GM21737 (cell line): ENCODE data around the gene AP1S2.
"Not testable (repeated sequence)": the region's sequence is repeated elsewhere in the genome, so short reads cannot be mapped to it uniquely, and the experiment has no call there.

ENCODE experiments used
- ATAC-seq: cut with Tn5 transposase; IDR thresholded peaks from one replicate; pipeline ENCODE4 v1.9.1; 2021; ENCODE audit warnings: mild to moderate bottlenecking, moderate library complexity; ENCODE audit not compliant: unreplicated experiment

The AP1S2 gene

DNA sequence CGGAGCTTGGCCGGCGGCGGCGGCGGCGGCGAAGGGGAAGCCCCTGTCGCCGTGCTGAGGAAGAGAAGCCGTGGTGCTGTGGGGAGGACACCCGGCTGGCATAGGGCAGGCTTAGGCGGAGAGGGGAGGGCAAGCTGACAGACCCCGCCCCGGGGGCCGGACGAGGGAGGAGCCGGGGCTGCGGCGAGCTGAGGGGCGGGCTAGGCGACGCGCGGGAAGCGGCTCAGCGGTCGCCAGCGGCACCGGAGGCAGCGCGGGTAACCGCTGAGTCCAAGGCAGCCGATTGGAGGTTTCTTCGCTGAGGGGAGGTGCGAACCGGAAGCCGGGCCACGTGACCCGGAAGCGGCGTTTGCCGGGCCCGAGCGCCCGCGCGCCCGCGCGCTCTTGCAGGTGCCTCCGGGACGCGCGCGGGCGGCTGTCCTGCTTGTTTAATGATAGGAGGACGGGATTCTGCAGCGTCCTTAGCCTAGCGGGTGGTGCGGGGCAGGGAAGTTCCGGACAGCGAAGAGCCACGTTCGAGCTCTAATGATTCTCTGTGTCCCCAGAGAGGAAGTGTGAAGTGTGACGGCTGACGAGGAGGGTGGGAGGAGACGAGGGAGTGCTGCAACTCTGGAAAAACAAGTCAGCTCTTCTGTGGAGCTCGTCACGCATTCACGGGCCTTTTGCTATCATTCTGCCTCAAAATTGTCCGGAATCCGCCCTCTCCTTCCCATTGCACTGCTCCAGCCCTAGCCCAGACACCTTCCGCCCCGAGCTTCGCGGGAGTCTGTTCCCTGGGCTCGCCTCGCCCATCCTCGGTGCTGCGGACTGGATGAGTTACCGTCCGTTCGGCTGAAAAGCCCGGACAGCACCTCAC, at the start of gene AP1S2:
Gene AP1S2 (minus strand): TSS at position 102 of the 856 bp plus-strand sequence. CDS start 2,289 bp downstream, outside the sequence.
- ATAC-seq: peak; percentile 89

DNA sequence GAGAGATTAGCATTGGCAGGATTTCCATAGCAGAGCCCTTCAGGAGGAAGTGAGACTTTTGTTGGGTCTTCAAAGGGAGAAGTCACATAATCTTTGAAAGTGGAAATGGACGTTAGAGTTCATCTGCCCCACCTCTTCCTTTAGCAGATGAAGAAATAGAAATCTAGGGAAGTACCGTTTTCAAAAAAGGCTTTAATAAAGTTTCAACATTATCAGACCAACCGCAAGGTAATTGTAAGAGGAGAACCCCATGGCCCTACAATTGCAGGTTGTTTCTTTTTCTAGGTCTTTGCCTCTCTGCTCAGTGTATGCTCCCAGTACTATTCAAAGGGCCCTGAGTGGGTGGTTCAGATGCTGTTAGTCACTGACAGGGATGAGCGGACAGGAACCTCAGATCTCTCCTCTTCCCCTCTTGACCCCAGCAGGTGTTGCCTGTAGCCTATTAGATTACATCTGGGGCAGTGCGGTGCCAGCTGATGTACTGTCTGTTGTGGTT, 48.6 kb upstream of the AP1S2 start:
- peak; percentile 82 for ATAC-seq

DNA sequence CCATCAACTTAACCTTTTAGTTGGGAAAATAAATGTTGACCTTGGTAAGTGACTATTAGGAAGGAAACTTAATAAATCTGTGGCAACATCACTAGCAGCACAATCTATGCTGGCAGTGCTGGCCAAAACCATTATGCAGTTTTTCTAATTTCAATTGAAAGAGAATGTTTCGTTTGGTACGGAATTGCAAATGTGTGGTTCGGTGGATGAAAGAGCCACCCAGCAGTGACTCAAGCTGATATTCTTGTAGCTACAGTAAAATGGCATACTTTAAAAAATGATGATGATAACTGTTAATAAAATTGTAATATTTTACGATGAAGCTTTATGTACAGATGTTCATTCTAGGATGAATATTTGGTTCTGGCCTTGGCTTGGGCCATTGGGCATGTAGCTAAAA, 40.7 kb upstream of the AP1S2 start:
- ATAC-seq: no peak

DNA sequence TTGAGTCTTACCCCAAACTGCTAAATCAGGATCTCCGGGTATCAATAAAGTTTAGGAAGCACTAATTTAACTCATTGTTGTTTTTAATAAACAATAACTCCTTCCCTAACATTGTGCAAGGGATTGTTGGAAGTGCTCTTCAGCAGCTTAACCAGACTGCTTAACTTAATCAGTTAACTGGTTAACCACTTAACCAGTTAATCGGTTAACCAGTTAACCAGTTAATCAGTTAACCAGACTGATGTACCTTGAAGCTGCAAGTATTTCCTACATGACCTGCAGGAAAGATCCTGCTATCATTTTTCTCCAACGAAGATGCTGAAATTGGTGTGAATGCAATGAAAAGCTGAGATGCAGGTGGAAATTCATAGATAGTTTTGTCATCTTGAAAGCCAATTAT, 40.1 kb upstream of the AP1S2 start:
- no peak for ATAC-seq

DNA sequence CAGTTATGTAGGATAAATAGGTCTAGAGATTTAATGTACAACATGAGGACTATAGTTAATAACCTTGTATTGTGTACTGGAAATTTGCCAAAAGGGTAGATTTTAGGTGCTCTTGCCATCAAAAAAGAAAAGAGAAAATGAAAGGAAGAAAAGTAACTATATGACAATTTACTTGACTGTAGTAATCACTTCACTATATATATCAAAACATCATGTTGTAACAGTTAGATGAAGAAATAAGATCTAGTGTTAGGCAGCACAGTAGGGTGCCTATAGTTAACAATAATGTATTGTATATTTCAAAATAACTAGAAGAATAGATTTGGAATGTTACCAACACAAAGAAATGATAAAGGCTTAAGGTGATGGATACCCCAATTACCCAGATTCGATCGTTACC, 35.9 kb upstream of the AP1S2 start:
- ATAC-seq: no peak

DNA sequence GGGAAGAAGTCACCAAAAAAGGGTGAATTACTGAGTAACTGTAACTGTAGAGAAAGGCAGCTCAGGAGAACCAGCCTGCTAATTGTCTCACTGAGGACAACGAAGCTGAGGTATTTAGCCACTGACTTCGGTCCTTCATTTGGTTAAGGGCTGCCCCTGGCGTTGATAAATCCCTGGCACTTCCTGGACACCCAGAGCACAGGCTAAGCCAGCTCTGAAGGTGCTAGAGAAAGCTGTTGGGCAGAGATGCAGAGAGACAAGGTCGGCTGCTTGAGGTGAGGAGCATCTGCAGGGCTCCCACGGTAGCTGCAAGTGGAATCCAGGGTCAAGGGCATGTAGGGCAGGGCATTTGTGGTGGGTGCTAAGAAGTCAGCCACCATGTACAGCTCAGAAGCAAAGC, 33.4 kb upstream of the AP1S2 start:
- ATAC-seq: no peak

DNA sequence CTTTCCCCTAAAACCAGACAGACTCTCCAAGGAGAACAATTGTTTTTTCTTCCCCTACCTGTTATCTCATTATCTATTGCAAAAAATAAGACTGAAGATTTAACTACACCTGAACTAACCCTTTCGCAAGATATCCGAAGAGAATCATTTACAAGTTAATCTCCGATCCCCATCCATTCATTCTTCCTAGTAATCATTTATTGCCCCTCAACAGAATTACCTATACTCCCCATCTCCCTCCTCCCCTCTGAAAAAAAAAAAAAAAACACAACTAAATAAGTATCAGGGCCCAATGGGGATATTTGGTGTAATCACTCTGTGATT, 28.9 kb upstream of the AP1S2 start:
- no peak for ATAC-seq

DNA sequence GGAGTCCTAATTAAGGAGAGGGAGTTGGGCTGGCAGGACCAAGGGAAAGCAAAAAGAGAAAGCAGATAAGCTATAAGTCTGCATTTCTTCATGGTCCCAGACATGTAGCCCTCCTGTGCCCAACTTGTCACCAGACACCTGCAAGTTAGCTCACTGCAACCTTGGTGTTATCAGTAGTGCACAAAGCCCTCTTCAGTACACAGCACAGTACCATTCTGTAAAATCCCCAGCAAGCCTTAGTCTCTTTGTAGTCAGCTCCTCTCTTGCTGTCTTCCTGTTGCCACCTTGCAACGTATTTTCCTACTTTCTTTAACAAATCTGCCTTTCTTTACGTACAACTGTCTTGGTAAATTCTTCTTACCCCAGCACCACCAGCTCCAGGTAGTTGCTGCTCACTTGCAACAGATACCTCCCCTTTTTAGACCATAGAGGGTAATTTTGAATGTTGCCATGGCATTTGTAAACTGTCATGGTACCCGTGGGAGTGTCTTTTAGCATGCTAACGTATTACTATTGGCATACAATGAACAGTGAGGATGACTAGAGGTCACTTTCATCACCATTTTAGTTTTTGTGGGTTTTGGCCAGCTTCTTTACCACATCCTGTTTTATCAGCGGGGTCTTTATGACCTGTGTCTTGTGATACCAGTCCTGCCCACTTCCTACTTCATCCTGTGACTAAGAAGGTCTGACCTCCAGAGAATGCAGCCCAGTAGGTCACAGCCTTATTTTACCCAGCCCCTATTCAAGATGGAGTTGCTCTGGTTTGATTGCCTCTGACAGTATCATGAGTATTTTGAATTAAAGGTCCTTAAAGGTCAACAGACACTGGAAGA, 28.3 kb upstream of the AP1S2 start:
- peak; percentile 78 for ATAC-seq

DNA sequence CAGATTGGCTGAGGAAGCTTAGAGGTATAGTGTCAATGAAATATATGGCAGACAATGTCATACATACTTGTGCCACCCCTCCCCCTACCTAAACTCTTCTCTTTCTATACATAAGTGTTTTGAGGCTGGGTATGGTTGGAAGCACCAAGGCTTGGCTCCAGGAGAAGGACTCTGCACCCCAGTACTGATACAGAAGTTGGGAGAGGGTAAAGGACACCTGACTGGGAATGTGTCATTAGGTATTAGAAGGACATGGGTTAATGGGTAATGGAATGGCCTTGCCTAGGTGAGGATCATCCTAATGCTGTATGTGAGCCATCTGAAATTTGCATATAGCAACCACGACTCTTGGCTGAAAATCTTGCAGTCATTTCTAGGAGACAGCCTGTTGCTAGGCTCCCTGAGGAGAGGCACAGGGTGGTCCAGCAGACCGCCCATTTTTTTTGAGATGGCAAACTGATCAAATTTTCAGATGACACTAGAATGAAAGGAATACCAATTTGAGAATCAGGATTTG, 26.8 kb upstream of the AP1S2 start:
- no peak for ATAC-seq

DNA sequence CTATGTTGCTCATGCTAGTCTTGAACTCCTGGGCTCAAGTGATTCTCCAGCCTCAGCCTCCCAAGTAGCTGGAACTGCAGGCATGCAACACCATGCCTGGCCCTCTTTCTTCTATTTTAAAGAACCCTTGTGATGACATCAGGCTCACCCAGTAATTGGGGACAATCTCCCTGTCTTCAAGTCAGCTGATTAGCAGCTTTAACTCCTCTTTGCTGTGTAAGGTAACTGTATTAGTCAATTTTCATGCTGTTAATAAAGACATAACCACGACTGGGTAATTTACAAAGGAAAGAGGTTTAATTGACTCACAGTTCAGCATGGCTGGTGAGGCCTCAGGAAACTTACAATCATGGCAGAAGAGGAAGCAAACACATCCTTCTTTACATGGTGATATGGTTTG, 23.3 kb upstream of the AP1S2 start:
- ATAC-seq: not testable (repeated sequence)

DNA sequence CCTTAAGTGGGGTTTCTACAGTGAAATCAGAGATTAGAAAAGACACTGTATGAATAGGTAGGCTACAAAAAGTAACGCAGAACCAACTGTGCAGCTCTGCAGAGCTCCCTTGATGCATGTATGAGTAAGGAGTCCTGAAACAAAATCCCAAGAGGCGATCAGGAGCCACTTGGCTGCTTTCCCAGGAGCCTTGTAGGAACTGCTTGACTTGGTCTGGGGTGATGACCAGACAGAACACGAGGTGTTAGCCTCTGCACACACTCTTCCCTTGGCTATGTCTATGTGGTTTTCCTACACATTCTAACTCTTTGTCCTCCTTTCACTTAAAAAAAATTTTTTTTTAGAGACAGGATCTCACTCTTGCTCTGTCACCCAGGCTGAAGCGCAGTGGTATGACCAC, 22.8 kb upstream of the AP1S2 start:
- ATAC-seq: no peak

DNA sequence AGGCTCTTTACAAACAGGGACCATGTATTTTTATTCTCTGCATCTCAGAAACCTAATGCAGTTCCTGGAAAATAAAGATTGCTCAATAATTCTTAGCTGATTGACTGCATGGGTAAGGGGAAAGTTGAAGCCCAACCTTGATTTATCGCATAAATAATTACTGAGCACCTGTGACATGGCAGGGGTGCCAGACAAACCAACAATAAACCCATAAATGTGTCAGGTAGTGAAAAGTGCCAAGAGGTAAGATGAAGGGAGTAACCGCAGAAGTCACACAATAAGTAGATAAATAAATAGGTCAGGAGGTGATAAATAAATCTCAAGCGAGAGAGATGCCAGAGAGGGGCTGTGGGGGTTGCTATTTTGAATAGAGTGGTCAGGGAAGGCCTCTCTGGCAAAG, 20.1 kb upstream of the AP1S2 start:
- ATAC-seq: no peak

DNA sequence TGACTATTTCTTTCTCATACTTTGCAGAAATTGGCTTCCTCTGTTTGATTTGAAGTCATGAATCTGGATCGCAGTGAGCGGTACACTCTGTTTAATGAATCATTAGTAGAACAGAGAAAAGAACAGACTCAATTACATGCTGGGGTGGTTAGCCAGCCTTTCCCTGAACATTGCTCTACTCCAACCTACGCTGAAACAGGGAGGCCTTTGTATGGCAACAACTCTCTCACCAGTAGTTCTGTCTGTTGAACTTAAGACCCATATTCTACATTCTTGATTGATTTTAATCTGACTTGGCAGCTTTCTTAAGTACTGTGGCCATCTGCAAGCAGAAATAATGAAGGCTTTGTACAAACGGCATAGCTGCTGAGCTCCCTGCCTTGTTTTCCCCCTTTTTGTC, 19.0 kb upstream of the AP1S2 start:
- no peak for ATAC-seq

DNA sequence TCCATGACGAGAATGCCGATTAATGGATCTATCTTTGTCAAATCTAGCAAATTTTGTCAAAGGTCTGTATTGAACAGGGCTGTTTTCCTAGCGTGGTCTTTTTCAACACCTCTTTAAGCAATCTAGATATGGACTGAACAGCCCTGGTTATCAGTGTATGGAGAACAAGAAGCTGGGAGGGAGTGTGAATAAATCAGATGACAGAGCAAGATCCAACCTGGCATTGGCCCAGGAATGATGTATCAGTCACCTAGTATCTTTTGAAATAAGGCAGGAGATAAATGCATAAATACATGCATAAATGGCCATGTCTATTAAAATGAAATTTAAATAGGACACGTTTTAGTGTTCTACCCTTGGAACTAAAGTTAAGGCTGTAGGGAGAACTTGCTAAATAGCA, 15.7 kb upstream of the AP1S2 start:
- ATAC-seq: no peak

DNA sequence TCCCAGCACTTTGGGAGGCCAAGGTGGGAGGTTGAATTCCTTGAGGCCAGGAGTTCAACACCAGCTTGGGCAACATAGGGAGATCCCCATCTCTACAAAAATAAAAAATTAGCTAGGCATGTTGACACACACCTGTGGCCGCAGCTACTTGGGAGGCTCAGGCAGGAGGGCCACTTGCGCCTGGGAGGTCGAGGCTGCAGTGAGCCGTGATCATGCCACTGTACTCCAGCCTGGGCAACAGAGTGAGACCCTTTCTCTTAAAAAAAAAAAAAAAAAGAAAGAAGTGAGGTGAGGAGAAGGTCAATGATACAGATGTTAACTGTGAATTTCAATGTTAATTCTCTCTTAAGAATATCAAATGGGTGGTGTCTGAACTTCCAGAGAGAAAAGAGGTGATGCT, 15.1 kb upstream of the AP1S2 start:
- no peak for ATAC-seq

DNA sequence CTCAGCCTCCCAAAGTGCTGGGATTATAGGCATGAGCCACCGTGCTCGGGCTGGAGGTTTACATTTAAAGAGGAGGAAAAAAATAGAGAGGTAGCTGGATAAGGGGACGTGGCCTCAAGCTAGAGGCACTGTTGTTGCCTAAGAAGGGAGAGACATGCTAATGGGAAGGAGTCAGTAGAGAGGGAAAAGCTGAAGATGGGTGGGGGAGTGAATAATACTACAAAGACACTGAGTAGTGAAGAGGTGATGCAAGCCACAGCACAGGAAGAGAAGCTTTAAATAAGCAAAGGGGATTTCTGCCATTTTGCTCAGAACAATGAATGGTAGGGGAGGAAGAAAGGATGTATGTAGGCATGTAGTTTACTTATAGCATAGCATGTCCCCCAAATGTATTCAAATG, 11.5 kb upstream of the AP1S2 start:
- ATAC-seq: no peak

DNA sequence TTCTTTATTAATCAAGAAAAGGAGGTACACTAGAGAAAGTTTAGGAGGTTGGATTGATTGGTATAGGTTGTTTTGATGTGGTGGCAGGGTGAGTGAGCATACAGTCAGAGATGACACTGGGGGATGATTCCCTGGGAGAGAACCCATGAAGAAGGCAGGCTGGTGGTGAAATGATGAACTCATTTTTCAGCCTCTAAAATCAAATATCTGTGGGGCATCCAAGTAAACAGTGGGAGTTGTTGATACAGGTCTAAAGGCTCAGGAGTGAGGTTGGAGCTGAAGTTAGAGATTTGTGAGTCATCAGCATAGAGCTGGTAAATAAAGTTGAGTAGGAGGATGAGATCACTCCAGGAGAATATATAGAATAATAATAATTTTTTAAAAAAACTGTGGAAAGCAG, 10.0 kb upstream of the AP1S2 start:
- no peak for ATAC-seq

DNA sequence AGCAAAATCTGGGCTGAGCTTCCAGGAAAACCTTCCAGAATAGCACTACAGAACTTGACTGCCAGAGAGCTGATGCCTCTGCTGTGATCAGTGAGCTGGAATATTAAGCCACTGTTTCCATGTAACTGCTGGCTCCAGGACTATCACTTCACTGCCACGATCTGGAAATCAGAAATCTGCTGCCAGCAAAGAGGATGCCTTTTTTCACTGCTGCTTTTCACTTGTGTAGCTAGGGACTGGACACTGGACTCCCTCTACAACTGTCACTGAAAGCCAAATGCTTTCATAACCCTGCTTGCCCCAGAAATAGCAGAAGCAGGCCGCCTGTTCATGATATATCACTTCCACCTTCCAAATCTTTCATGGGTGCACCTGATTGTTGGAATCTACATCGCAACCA, 9.4 kb upstream of the AP1S2 start:
- ATAC-seq: no peak

DNA sequence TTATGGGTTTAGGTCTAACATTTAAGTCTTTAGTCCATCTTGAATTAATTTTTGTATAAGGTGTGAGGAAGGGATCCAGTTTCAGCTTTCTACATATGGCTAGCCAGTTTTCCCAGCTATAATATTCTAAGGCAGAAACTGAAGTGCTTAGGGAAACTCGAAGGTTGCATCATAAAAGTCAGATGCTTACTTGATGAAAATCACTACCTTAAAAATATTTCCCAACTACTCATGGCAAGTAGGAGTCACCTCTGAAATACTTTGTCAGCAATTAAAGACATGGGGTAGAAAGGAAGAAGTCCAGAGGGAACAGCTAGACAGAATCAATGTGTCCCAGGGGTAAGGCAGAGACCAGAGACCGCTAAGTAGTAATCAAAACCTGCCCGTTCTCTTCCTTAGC, 6.3 kb upstream of the AP1S2 start:
- ATAC-seq: no peak

DNA sequence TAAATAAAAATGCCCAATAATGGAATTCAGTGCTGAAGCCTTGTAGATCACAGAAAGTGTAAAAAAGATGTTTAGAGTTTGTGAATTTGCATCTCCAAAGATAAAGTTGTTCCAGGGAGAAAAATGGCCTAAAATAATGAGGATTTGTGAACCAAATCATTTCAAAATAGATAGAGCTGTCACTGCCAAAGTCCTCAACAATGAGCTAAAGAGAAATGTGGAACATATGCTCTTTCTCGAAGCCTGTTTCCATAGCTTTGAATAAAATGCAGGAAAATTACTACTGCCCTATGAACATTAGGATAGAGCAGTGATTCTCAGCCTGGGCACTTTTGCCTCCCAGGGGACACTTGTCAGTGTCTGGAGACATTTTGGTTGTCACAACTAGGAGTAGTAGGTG, 3.4 kb upstream of the AP1S2 start:
- ATAC-seq: no peak

DNA sequence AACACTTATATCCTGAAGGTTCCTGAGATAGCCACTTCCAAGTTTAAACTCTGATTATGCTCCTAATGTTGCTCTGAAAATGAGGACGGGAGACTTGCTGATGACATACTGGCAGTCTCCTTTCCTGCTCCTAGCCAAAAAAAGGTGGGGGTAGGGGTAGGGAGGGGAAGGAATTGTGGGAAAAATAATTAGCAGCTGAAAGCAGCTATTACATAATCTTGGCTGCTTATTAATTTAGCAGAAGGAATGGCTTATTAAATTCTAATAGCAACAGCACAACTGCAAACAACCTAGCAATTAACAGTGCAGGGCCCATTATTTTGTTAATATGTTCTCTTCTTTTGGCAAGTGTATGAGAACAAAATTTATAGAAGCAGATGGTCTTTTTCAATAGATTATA, 2.0 kb upstream of the AP1S2 start:
- no peak for ATAC-seq

DNA sequence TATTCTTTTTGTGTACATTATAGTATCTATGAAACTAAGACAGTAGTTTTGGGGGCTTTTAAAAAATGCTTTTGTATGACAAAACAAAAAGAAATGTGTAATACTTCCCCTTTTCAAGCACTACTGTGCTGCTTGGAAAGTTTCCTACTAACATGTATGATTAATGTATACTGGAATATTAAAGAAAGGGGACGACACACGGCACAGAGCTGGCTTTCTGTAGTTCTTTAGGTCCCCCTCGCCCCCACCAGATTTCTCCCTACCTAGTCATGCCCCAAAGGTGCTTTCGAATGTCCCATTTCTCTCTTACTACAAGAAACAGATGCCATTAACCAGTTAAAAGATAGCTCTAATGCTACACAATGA, 1.6 kb upstream of the AP1S2 start:
- no peak for ATAC-seq
